PC-3 (cell line): Measurements from ENCODE around the gene GPD1L. TPM values are rescaled to one million over a fixed set of nuclear protein-coding genes. Genes with fewer than 3 reads are reported as not detected.

Experiments
- ATAC-seq: fragments of 200-7000 bp; cut with Tn5 transposase; 2 replicates; pipeline ENCODE4 v1.9.1; 2020; ENCODE audit warnings: mild to moderate bottlenecking, moderate library complexity
- BruUV-seq: library from RNA; stranded (reverse); fragments of 400-500 nt; replicated peaks from 2 replicates; lab custom pipeline; 2021; lab: Mats Ljungman, UMichigan
- CTCF ChIA-PET: fragments of 300-600 bp; sonication (Branson Sonifier 250); formaldehyde crosslinking; loops from one replicate; lab custom pipeline; 2022; ENCODE audit warnings: antibody characterized with exemption; lab: Charles Lee
- POLR2A ChIA-PET: fragments of 300-600 bp; sonication (Branson Sonifier 250); formaldehyde crosslinking; loops from one replicate; lab custom pipeline; 2022; ENCODE audit warnings: antibody characterized with exemption; ENCODE audit not compliant: unreplicated experiment; lab: Charles Lee
- DNase-seq: peaks from one replicate; pipeline ENCODE4 v3.0.0-alpha.2; 2015
- H2AFZ ChIP-seq: fragments of 300-600 bp; sonication (generic); 2 replicates; pipeline ENCODE4 v1.6.0; 2016; ENCODE audit warnings: antibody characterized with exemption, low read length
- H3F3A ChIP-seq: fragments of 300-600 bp; sonication (generic); one replicate; pipeline ENCODE4 v1.6.0; 2017; ENCODE audit warnings: antibody characterized with exemption, low read length, control low read depth, mild to moderate bottlenecking; ENCODE audit not compliant: unreplicated experiment
- H3K27ac ChIP-seq: fragments of 300-600 bp; sonication (generic); 2 replicates; pipeline ENCODE4 v1.5.1; 2016; ENCODE audit warnings: mild to moderate bottlenecking, low read length
- H3K27me3 ChIP-seq: fragments of 300-600 bp; sonication (generic); 2 replicates; pipeline ENCODE4 v1.6.1; 2016; ENCODE audit warnings: low read length, mixed read lengths
- H3K36me3 ChIP-seq: fragments of 300-600 bp; sonication (generic); 2 replicates; pipeline ENCODE4 v1.6.1; 2016; ENCODE audit warnings: low read depth, mixed run types, low read length, mixed read lengths
- H3K4me1 ChIP-seq: fragments of 300-600 bp; sonication (generic); 2 replicates; pipeline ENCODE4 v1.5.1; 2016; ENCODE audit warnings: low read length; ENCODE audit not compliant: insufficient read depth
- H3K4me2 ChIP-seq: fragments of 300-600 bp; sonication (generic); 2 replicates; pipeline ENCODE4 v1.6.0; 2016; ENCODE audit warnings: low read length
- H3K4me3 ChIP-seq: fragments of 300-600 bp; sonication (generic); 2 replicates; pipeline ENCODE4 v1.5.1; 2016; ENCODE audit warnings: mild to moderate bottlenecking, low read length, mixed read lengths
- H3K79me2 ChIP-seq: fragments of 300-600 bp; sonication (generic); 2 replicates; pipeline ENCODE4 v1.6.1; 2017; ENCODE audit warnings: low read length, mixed read lengths
- H3K9ac ChIP-seq: fragments of 300-600 bp; sonication (generic); 2 replicates; pipeline ENCODE4 v1.6.0; 2016; ENCODE audit warnings: mild to moderate bottlenecking, low read length
- H3K9me2 ChIP-seq: fragments of 300-600 bp; sonication (generic); replicated peaks from 2 replicates; pipeline ENCODE4 v1.6.1; 2016; ENCODE audit warnings: mixed run types, low read length, mixed read lengths
- H3K9me3 ChIP-seq: fragments of 300-600 bp; sonication (generic); 2 replicates; pipeline ENCODE4 v1.6.1; 2016; ENCODE audit warnings: low read length, mixed read lengths
- H4K20me1 ChIP-seq: fragments of 300-600 bp; sonication (generic); 2 replicates; pipeline ENCODE4 v1.6.1; 2016; ENCODE audit warnings: low read length, mixed read lengths
- CTCF ChIP-seq: fragments of 300-600 bp; sonication (generic); conservative IDR thresholded peaks from 2 replicates; pipeline ENCODE4 v1.5.1; 2017; ENCODE audit warnings: antibody characterized with exemption, low read depth, mild to moderate bottlenecking, low read length
- EZH2 ChIP-seq: fragments of 300-600 bp; sonication (generic); IDR thresholded peaks from one replicate; pipeline ENCODE4 v1.6.1; 2017; ENCODE audit warnings: antibody characterized with exemption, mild to moderate bottlenecking, low read length; ENCODE audit not compliant: unreplicated experiment
- EZH2phosphoT487 ChIP-seq: fragments of 300-600 bp; sonication (generic); IDR thresholded peaks from 2 replicates; pipeline ENCODE4 v1.6.1; 2018; ENCODE audit warnings: mild to moderate bottlenecking, antibody characterized with exemption, low read length, borderline replicate concordance
- intact Hi-C: fragments of 100-400 bp; cut with micrococcal nuclease; formaldehyde crosslinking; loops from 2 replicates; pipeline ENCODE4 v1.9.0; 2023
- total RNA-seq: library from RNA; depleted of rRNA; stranded (reverse); fragments of >200 nt; gene quantifications from 2 replicates; pipeline ENCODE4 v1.2.3, GENCODE V29; 2014

Gene GPD1L
- total RNA-seq, 1 experiment from 2014 or later: 33.7 TPM

DNA sequence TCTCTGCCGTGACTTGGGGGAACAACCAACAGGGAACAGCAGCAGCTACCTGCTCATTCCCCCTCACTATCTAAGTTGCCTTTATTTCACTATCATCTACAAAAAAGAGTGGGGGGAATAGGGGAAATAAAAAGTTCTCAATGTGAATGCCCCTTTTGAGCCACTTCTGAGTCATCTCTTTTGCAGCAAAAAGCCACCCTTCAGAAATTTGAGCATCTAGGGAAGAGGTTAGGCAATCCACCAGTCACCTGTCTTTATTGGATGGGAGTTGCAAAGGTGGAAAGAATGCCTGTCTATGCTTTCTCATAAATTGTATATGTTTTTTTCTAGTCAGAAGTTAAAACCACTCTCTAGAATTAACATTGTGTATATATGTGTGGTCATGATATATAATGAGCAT lies 41.1 kb downstream of the GPD1L start:
- ChIA-PET POLR2A (no interaction called here), CTCF (no interaction called here)
- peak overlapping the region; percentile 69 for H3K4me2 ChIP-seq
- H3F3A ChIP-seq: no peaks in the 10 kb centered on the region
- no peak for TF ChIP-seq CTCF
- no peak for TF ChIP-seq EZH2
- no peak for TF ChIP-seq EZH2phosphoT487
- 0 out of 2 replicates have a peak overlapping the region, but pooled peaks have one; percentile 18 for H3K9ac ChIP-seq
- peak overlapping the region; percentile 69 for H3K27ac ChIP-seq
- ATAC-seq (peak; percentile 61), DNase-seq (peak; percentile 79)
- no peaks in the 10 kb centered on the region for H3K36me3 ChIP-seq
- H3K79me2 ChIP-seq: no peaks in the 10 kb centered on the region
- intact Hi-C loops: loop anchor here (10.0 kb wide), 2 partner anchors 273 to 413 kb away; no protein-coding TSS in a partner anchor
- peaks cover 39% of the 10 kb centered on the region for H3K4me1 ChIP-seq
- H3K9me3 ChIP-seq: no peaks in the 10 kb centered on the region
- H3K27me3 ChIP-seq: no peaks in the 10 kb centered on the region
- no peak overlapping the region for H2AFZ ChIP-seq
- H4K20me1 ChIP-seq: no peaks in the 10 kb centered on the region
- peak overlapping the region; percentile 18 for H3K4me3 ChIP-seq
- no peaks in the 10 kb centered on the region for H3K9me2 ChIP-seq
- BruUV-seq: no TSS peak

DNA sequence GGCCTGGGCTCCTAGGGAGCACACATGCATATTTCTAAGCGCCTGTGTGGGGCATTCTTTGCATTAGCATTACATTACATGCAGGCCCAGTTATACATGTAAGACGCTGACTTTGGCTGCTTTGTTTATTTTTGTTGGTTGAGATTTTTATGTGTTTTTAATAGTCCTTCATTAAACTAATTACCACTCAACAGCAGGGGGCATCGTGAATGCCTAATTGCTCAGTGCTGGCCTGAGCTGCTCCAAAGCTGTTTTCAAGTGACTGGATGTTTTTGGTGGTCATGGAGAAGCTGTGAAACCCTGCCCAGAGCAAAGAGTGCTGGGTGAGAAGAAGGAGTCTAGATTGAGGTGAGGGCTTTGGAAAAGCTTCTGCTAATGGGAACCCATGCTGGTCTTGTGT lies 41.5 kb downstream of the GPD1L start:
- Histone ChIP-seq H3K36me3 (no peaks in the 10 kb centered on the region), H3K9me3 (no peaks in the 10 kb centered on the region), H3K4me2 (peak overlapping the region; percentile 69), H3K27me3 (no peaks in the 10 kb centered on the region), H3F3A (no peaks in the 10 kb centered on the region), H3K9ac (no peak overlapping the region), H2AFZ (no peak overlapping the region), H3K9me2 (no peaks in the 10 kb centered on the region), H3K79me2 (no peaks in the 10 kb centered on the region), H3K4me1 (peaks cover 39% of the 10 kb centered on the region), H4K20me1 (no peaks in the 10 kb centered on the region), H3K4me3 (no peak overlapping the region), H3K27ac (0 out of 2 replicates have a peak overlapping the region, but pooled peaks have one; percentile 69)
- no peak for DNase-seq
- POLR2A ChIA-PET: no interaction called here
- no TSS peak for BruUV-seq
- no peak for ATAC-seq
- CTCF ChIA-PET: no interaction called here
- peak; percentile 53 for TF ChIP-seq CTCF
- TF ChIP-seq EZH2: no peak
- no peak for TF ChIP-seq EZH2phosphoT487
- intact Hi-C loops: loop anchor here (10.0 kb wide), 2 partner anchors 273 to 413 kb away; no protein-coding TSS in a partner anchor

- Histone ChIP-seq H2AFZ (no peak overlapping the region), H3K27ac (no peak overlapping the region), H3K36me3 (no peaks in the 10 kb centered on the region), H3F3A (no peaks in the 10 kb centered on the region), H3K79me2 (no peaks in the 10 kb centered on the region), H4K20me1 (no peaks in the 10 kb centered on the region), H3K4me1 (peaks cover 39% of the 10 kb centered on the region), H3K9ac (no peak overlapping the region), H3K9me2 (no peaks in the 10 kb centered on the region), H3K27me3 (no peaks in the 10 kb centered on the region), H3K4me3 (no peak overlapping the region), H3K4me2 (no peak overlapping the region), H3K9me3 (no peaks in the 10 kb centered on the region)
- ChIA-PET POLR2A (no interaction called here), CTCF (no interaction called here)
- no TSS peak for BruUV-seq
- ATAC-seq: no peak
- intact Hi-C loops: loop anchor here (10.0 kb wide), 2 partner anchors 274 to 414 kb away; no protein-coding TSS in a partner anchor
- TF ChIP-seq EZH2 (no peak), CTCF (no peak), EZH2phosphoT487 (no peak)
- DNase-seq: no peak
These were observed 41.9 kb downstream of the GPD1L start for GRCh38 chr3:32148351-32148750.
